Activated naive CD8-positive, alpha-beta T cell treated with anti-CD3 and anti-CD28 coated beads, Interleukin-2, amount 10 ng/mL, durations not matched to agents 7 days and 5 days (primary cell): ENCODE measurements around the gene TIAM1. TPM values are rescaled to one million over a fixed set of nuclear protein-coding genes. Genes with fewer than 3 reads are reported as not detected.

Experiments
- ATAC-seq: fragments of 150-1000 bp; cut with Tn5 transposase; one replicate; pipeline ENCODE4 v1.10.0; 2021; ENCODE audit warnings: low read depth, moderate library complexity
- POLR2A ChIA-PET: fragments of 350-600 bp; sonication (Branson Sonifier 250); formaldehyde crosslinking; loops from one replicate; lab custom pipeline; 2021; ENCODE audit warnings: antibody characterized with exemption; lab: Charles Lee
- DNase-seq: peaks from one replicate; pipeline ENCODE4 v3.0.0; 2021
- H3K27ac Mint-ChIP-seq: one replicate; pipeline ENCODE4 v1.8.0; 2022; ENCODE audit warnings: mild to moderate bottlenecking, mixed read lengths
- H3K27me3 Mint-ChIP-seq: one replicate; pipeline ENCODE4 v1.8.0; 2022; ENCODE audit warnings: mild to moderate bottlenecking, moderate library complexity, mixed read lengths
- H3K36me3 Mint-ChIP-seq: one replicate; pipeline ENCODE4 v1.8.0; 2021; ENCODE audit warnings: mild to moderate bottlenecking, mixed read lengths
- H3K4me1 Mint-ChIP-seq: one replicate; pipeline ENCODE4 v1.8.0; 2021; ENCODE audit warnings: mixed read lengths
- H3K4me3 Mint-ChIP-seq: one replicate; pipeline ENCODE4 v1.8.0; 2022; ENCODE audit warnings: mild to moderate bottlenecking, moderate library complexity, mixed read lengths
- H3K9me3 Mint-ChIP-seq: one replicate; pipeline ENCODE4 v1.8.0; 2021; ENCODE audit warnings: mixed read lengths
- total RNA-seq, 2 experiments: library from RNA; stranded (reverse); gene quantifications; one replicate each; pipeline ENCODE4 v1.2.3, GENCODE V29; 2021

Gene TIAM1
- total RNA-seq, 2 experiments from 2014 or later, result 21.8 to 23.7 TPM

DNA sequence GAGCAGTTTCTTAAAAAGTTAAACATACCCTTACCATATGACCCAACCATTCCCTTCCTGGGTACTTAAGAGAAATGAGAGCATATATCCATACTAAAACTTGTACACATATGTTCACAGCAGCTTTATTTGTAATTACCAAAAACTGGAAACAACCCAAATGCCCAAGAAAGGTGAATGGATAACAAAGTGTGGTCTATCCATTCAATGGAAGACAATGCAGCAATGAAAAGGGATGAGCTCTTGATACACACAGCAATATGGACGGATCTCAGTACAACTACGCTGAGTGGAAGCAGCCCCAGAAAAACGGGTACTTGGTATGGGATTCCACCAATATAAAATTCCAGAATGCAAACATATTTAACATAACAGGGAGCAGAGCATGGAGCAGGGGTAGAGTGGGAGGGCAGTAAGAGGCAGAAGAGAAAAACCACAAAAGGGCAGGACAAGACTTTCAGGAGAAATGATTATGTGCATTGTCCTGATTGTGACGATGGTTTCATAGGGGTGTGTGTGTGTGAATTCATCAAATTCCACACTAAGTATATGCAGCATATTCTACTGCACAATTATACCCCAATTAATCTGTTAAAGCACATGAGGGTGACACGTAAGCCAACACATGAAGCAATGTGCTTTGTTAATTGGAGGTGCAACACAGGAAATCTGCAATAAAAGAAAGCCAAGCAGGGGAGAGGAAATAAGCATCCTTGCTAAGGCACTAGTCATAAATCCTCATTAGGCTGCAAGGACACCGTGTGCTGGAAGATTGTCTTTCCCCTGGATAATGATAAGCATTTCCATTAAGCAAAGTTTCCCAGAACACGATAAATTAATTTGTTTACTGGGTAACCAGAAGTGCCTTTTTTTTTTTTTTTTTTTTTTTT lies 192.7 kb downstream of the TIAM1 start:
- no peak for DNase-seq
- Mint-ChIP-seq H3K27ac (no peak overlapping the region), H3K27me3 (no peaks in the 10 kb centered on the region), H3K9me3 (peaks cover 8% of the 10 kb centered on the region), H3K4me1 (peaks cover 10% of the 10 kb centered on the region), H3K4me3 (no peak overlapping the region), H3K36me3 (peaks cover 48% of the 10 kb centered on the region)
- POLR2A ChIA-PET, result no interaction called here
- ATAC-seq, result no peak

GRCh38 chr21:31145274-31145673 lies 198.8 kb downstream of the TIAM1 start:
- H3K4me1 Mint-ChIP-seq, result peaks cover 8% of the 10 kb centered on the region
- POLR2A ChIA-PET, result no interaction called here
- ATAC-seq (no peak), DNase-seq (no peak)
- no peak overlapping the region for H3K4me3 Mint-ChIP-seq
- no peaks in the 10 kb centered on the region for H3K9me3 Mint-ChIP-seq
- H3K27ac Mint-ChIP-seq, result no peak overlapping the region
- no peaks in the 10 kb centered on the region for H3K27me3 Mint-ChIP-seq
- H3K36me3 Mint-ChIP-seq, result peaks cover 20% of the 10 kb centered on the region

DNA sequence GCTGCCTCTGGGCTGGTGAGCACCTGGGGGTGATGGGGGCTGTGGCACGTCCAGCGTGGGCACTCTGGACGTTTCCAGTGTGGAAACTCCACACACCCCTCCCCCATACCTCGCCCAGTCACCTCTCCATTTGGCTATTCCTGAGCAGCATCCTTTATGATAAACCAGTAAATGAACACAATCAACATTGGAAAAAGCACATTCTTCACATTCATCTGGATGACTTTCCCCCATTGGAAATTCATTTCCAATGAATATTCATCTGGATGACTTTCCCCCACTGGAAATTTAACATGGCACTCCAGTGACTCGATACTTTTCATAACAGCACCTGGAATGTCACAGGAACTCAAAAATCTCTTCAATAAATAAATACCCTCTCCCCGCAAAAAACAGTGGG lies 201.0 kb downstream of the TIAM1 start:
- Mint-ChIP-seq H3K36me3 (peaks cover 20% of the 10 kb centered on the region), H3K4me1 (peaks cover 7% of the 10 kb centered on the region), H3K27ac (no peak overlapping the region), H3K27me3 (no peaks in the 10 kb centered on the region), H3K9me3 (no peaks in the 10 kb centered on the region), H3K4me3 (no peak overlapping the region)
- DNase-seq, result no peak
- POLR2A ChIA-PET, result no interaction called here
- no peak for ATAC-seq

- POLR2A ChIA-PET, result no interaction called here
- no peaks in the 10 kb centered on the region for H3K9me3 Mint-ChIP-seq
- H3K27me3 Mint-ChIP-seq, result no peaks in the 10 kb centered on the region
- peaks cover 6% of the 10 kb centered on the region for H3K4me1 Mint-ChIP-seq
- no peak overlapping the region for H3K4me3 Mint-ChIP-seq
- H3K27ac Mint-ChIP-seq, result no peak overlapping the region
- peak; percentile 70 for ATAC-seq
- no peak for DNase-seq
- H3K36me3 Mint-ChIP-seq, result peaks cover 19% of the 10 kb centered on the region
Measured at GRCh38 chr21:31142600-31142999, 201.5 kb downstream of the TIAM1 start.

DNA sequence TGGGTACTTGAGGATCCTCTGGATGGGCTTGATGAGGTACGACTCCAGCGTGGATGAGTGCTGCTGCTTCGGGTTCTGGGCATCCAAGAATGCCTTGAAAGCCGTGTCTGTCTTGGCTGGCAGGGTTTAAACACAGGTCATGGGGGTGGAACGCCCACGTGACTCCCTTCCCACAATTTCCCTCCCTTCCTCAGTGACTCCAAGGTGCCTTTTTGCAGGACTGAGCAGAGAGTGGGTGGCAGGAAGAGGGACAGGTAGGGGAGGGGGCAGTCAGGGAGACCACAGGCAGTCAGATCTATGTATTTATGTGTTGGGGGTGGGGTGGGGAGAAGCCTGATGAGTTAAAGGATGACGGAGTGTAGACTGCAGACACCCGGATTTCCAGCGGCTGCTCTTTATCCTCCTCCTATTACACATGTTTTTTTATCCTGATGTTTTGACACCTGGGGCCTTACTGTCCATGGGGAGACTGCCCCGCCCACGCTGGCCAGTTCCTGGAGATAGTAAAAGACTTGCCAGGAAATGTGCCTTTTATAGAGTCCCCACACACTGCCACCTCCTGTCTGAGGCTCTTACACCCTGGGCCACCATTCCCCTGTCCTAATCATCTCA lies 202.6 kb downstream of the TIAM1 start:
- H3K36me3 Mint-ChIP-seq, result peaks cover 14% of the 10 kb centered on the region
- H3K27ac Mint-ChIP-seq, result no peak overlapping the region
- DNase-seq (no peak), ATAC-seq (no peak)
- no peaks in the 10 kb centered on the region for H3K27me3 Mint-ChIP-seq
- H3K4me1 Mint-ChIP-seq, result no peaks in the 10 kb centered on the region
- no peaks in the 10 kb centered on the region for H3K9me3 Mint-ChIP-seq
- POLR2A ChIA-PET, result interaction anchor here (0.7 kb wide), 1 partner anchor 192 kb away, joined by 6 read pairs; no protein-coding TSS in a partner anchor
- no peak overlapping the region for H3K4me3 Mint-ChIP-seq

DNA sequence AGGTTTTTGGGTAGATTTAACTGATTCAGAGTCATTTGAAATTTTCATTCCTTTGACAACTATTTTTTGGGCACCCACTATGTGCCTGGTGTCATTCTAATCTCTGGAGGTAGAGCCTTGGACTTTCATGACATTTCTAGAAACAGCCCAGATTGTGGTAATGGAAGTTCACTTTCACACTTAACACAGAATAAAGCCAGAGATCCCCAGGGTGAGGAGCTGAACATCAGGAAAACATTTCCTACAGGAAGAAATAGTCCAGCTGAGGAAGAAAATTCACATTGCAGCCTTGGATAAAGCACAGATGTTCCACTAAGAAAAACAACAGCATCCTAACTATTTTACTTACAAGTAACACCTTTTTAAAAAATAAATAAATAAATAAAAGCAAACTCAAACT lies 203.4 kb downstream of the TIAM1 start:
- Mint-ChIP-seq H3K36me3 (peaks cover 19% of the 10 kb centered on the region), H3K9me3 (no peaks in the 10 kb centered on the region), H3K4me3 (no peak overlapping the region), H3K27ac (no peak overlapping the region), H3K4me1 (no peaks in the 10 kb centered on the region), H3K27me3 (peaks cover 2% of the 10 kb centered on the region)
- ATAC-seq (no peak), DNase-seq (no peak)
- POLR2A ChIA-PET, result no interaction called here

GRCh38 chr21:31140025-31140424 lies 204.0 kb downstream of the TIAM1 start:
- POLR2A ChIA-PET, result no interaction called here

GRCh38 chr21:31137960-31138359 lies 206.1 kb downstream of the TIAM1 start:
- Mint-ChIP-seq H3K4me1 (peaks cover 15% of the 10 kb centered on the region), H3K4me3 (no peak overlapping the region), H3K9me3 (no peaks in the 10 kb centered on the region), H3K36me3 (peaks cover 33% of the 10 kb centered on the region), H3K27ac (no peak overlapping the region), H3K27me3 (peaks cover 4% of the 10 kb centered on the region)
- DNase-seq, result no peak
- POLR2A ChIA-PET, result no interaction called here
- ATAC-seq, result no peak

More at GRCh38 chr21:31140025-31140424, 204.0 kb downstream of the TIAM1 start:
- Mint-ChIP-seq H3K27me3 (peaks cover 4% of the 10 kb centered on the region), H3K27ac (no peak overlapping the region), H3K4me3 (no peak overlapping the region), H3K9me3 (no peaks in the 10 kb centered on the region), H3K36me3 (peaks cover 22% of the 10 kb centered on the region), H3K4me1 (no peaks in the 10 kb centered on the region)
- ATAC-seq, result no peak
- no peak for DNase-seq

DNA sequence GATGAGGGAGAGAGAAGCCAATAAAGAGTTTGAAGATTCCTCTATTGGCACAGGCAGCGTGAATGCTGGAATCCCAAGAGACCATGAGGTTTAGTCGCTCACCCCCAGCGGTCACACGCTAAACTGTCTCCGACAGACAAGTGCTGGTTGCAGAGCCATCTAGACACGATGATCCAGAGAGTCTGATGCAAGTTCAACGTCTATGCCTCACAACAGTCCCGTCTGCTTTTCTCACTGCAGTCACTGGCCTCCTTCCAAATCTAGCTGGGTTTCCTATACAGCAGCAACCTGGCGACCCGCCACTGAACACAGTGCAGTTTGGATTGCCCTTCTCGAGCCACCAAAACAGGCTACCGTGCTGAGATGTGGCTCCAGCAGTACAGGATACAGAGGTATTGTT lies 207.2 kb downstream of the TIAM1 start:
- Mint-ChIP-seq H3K4me1 (peaks cover 25% of the 10 kb centered on the region), H3K4me3 (no peak overlapping the region), H3K27me3 (peaks cover 6% of the 10 kb centered on the region), H3K9me3 (peaks cover 2% of the 10 kb centered on the region), H3K27ac (no peak overlapping the region), H3K36me3 (peaks cover 40% of the 10 kb centered on the region)
- ATAC-seq (no peak), DNase-seq (no peak)
- POLR2A ChIA-PET, result no interaction called here

DNA sequence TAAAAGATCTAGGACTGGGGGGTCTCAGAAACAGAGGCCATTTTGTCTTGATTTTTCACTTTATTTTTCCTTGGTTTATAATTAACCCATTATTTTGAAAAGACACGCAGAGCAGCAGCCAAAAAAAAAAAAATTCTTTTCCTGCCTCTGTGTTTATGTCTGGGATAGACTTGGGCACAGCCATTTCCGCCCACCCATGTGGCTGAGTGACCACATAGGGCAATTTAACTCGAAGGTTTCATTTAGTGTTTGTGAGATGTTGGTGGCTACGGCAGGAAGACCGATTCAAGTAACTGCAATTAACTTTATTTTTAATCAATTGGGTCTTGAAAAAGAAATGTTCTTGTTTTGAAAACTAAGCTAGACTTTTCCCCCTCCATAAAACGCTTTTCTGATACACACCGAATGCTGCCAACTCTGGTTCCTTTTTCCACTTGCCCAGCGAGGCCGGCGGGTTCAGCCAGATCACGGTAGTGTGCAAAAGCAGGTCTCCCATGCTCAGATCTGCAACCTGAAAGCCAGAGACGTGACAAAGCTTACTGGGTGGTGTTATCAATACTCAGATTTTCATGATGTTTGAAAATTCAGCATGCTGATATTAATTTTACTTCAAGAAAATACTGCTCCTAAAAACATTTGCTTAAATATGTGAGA lies 208.4 kb downstream of the TIAM1 start:
- H3K36me3 Mint-ChIP-seq, result peaks cover 46% of the 10 kb centered on the region
- ATAC-seq, result no peak
- no peak overlapping the region for H3K4me3 Mint-ChIP-seq
- peaks cover 36% of the 10 kb centered on the region for H3K4me1 Mint-ChIP-seq
- H3K27me3 Mint-ChIP-seq, result peaks cover 14% of the 10 kb centered on the region
- DNase-seq, result no peak
- peaks cover 2% of the 10 kb centered on the region for H3K9me3 Mint-ChIP-seq
- H3K27ac Mint-ChIP-seq, result no peak overlapping the region
- POLR2A ChIA-PET, result no interaction called here

DNA sequence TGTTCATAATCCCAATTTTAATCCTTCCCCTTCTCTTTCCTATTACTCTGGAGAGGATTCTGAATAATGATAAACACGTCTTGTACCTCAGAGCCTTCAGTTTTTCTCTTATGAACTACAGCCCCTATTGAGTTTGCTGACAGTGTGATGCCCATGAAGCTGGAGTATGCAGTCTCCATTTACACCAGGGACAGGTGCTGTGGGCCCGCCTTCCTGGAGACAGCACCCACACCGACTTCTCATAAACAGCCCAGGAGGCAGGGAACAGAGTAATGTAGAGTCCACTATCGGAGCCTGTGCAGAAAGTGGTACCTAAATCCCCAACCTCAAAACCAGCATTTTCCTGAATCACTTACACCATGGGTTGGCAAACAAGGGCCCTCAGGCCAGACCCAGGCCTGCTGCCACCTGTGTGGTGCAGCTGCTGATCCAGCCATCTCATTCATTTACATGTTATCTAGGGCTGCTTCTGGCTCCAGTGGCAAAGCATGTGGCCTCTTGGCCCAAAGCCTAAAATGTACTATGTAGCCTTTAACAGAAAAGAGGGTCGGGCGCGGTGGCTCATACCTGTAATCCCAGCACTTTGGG lies 210.7 kb downstream of the TIAM1 start:
- peak; percentile 41 for DNase-seq
- Mint-ChIP-seq H3K9me3 (peaks cover 2% of the 10 kb centered on the region), H3K4me1 (peaks cover 39% of the 10 kb centered on the region), H3K36me3 (peaks cover 50% of the 10 kb centered on the region), H3K27ac (peak overlapping the region; percentile 73), H3K4me3 (peak overlapping the region; percentile 76), H3K27me3 (peaks cover 20% of the 10 kb centered on the region)
- POLR2A ChIA-PET, result interaction anchor here (0.8 to 1.6 kb wide), 6 partner anchors 9 to 54 kb away, joined by 3 to 9 read pairs (median 4); no protein-coding TSS in a partner anchor
- ATAC-seq, result peak; percentile 62

- Mint-ChIP-seq H3K27ac (peak overlapping the region; percentile 73), H3K27me3 (peaks cover 20% of the 10 kb centered on the region), H3K9me3 (peaks cover 2% of the 10 kb centered on the region), H3K36me3 (peaks cover 50% of the 10 kb centered on the region), H3K4me3 (peak overlapping the region; percentile 76), H3K4me1 (peaks cover 39% of the 10 kb centered on the region)
- peak; percentile 41 for DNase-seq
- POLR2A ChIA-PET, result interaction anchor here (0.6 to 1.6 kb wide), 7 partner anchors 8 to 55 kb away, joined by 3 to 9 read pairs (median 3); no protein-coding TSS in a partner anchor
- peak; percentile 79 for ATAC-seq
Measured at GRCh38 chr21:31132574-31133242, 211.4 kb downstream of the TIAM1 start.
